Neural cell (in vitro differentiated cells): ENCODE results near the gene CD248. TPM values are rescaled to one million over a fixed set of nuclear protein-coding genes. Genes with fewer than 3 reads are reported as not detected.

Experiments used
- H2AFZ ChIP-seq: fragments of 200-600, 300-800 bp; sonication (generic), shearing (Covaris generic); 2 replicates; pipeline ENCODE4 v1.6.0; 2014; ENCODE audit warnings: low read depth, mild to moderate bottlenecking, antibody characterized with exemption, low read length, moderate library complexity
- H3F3A ChIP-seq: fragments of 200-600 bp; shearing (Covaris generic); 2 replicates; pipeline ENCODE4 v1.6.1; 2016; ENCODE audit warnings: mild to moderate bottlenecking, moderate library complexity, mixed read lengths, antibody characterized with exemption, low read length; ENCODE audit not compliant: insufficient read depth, poor library complexity, severe bottlenecking
- H3K27ac ChIP-seq: fragments of 200-600, 300-800 bp; sonication (generic), shearing (Covaris generic); 2 replicates; pipeline ENCODE4 v1.5.1; 2014; ENCODE audit warnings: mild to moderate bottlenecking, low read length, moderate library complexity
- H3K27me3 ChIP-seq: fragments of 300-800, 200-600 bp; sonication (generic), shearing (Covaris generic); 2 replicates; pipeline ENCODE4 v1.6.0; 2014; ENCODE audit warnings: mild to moderate bottlenecking, low read depth, low read length, moderate library complexity; ENCODE audit not compliant: insufficient read depth
- H3K36me3 ChIP-seq: fragments of 300-800, 200-600 bp; sonication (generic), shearing (Covaris generic); 2 replicates; pipeline ENCODE4 v1.5.1; 2014; ENCODE audit warnings: mild to moderate bottlenecking, antibody characterized with exemption, low read length, moderate library complexity; ENCODE audit not compliant: insufficient read depth
- H3K4me2 ChIP-seq: fragments of 300-800, 200-600 bp; sonication (generic), shearing (Covaris generic); 2 replicates; pipeline ENCODE4 v1.6.0; 2014; ENCODE audit warnings: mild to moderate bottlenecking, low read length
- H3K4me3 ChIP-seq: fragments of 300-800, 200-600 bp; sonication (generic), shearing (Covaris generic); 2 replicates; pipeline ENCODE4 v1.5.1; 2014; ENCODE audit warnings: mild to moderate bottlenecking, low read length, moderate library complexity
- H3K79me2 ChIP-seq: fragments of 200-600 bp; shearing (Covaris generic); replicated peaks from 2 replicates; pipeline ENCODE4 v1.6.0; 2014; ENCODE audit warnings: mild to moderate bottlenecking, low read length, moderate library complexity; ENCODE audit not compliant: insufficient read depth
- H3K9ac ChIP-seq: fragments of 300-800, 200-600 bp; sonication (generic), shearing (Covaris generic); 2 replicates; pipeline ENCODE4 v1.6.1; 2016; ENCODE audit warnings: mild to moderate bottlenecking, low read length, mixed read lengths
- H3K9me2 ChIP-seq: fragments of 200-600 bp; shearing (Covaris generic); 2 replicates; pipeline ENCODE4 v1.6.1; 2016; ENCODE audit warnings: mild to moderate bottlenecking, low read length, mixed read lengths; ENCODE audit not compliant: insufficient read depth
- H3K9me3 ChIP-seq: fragments of 200-600, 300-800 bp; sonication (generic), shearing (Covaris generic); 2 replicates; pipeline ENCODE4 v1.6.1; 2016; ENCODE audit warnings: mild to moderate bottlenecking, mixed run types, low read length, moderate library complexity, mixed read lengths
- H4K20me1 ChIP-seq: fragments of 200-600 bp; shearing (Covaris generic); 2 replicates; pipeline ENCODE4 v1.6.1; 2016; ENCODE audit warnings: mild to moderate bottlenecking, mixed run types; ENCODE audit not compliant: insufficient read depth
- EP300 ChIP-seq: fragments of 450-650 bp; conservative IDR thresholded peaks from 2 replicates; pipeline ENCODE4 v1.6.1; 2014; ENCODE audit warnings: antibody characterized with exemption, mild to moderate bottlenecking, moderate library complexity; ENCODE audit not compliant: poor library complexity, severe bottlenecking
- EZH2 ChIP-seq: fragments of 200-600, 300-800 bp; shearing (Covaris generic), sonication (generic); IDR thresholded peaks from 2 replicates; pipeline ENCODE4 v1.6.1; 2014; ENCODE audit warnings: antibody characterized with exemption, low read length, borderline replicate concordance, mild to moderate bottlenecking; ENCODE audit not compliant: insufficient read depth, poor library complexity, severe bottlenecking
- MXI1 ChIP-seq: fragments of 450-650 bp; conservative IDR thresholded peaks from 2 replicates; pipeline ENCODE4 v1.6.1; 2014; ENCODE audit warnings: antibody characterized with exemption, mild to moderate bottlenecking; ENCODE audit not compliant: poor library complexity, severe bottlenecking
- POLR2AphosphoS5 ChIP-seq: IDR thresholded peaks from 2 replicates; pipeline ENCODE4 v1.6.1; 2012
- RAD21 ChIP-seq: fragments of 450-650 bp; conservative IDR thresholded peaks from 2 replicates; pipeline ENCODE4 v1.6.1; 2014; ENCODE audit warnings: antibody characterized with exemption, mild to moderate bottlenecking, moderate library complexity
- SMC3 ChIP-seq: fragments of 450-650 bp; conservative IDR thresholded peaks from 2 replicates; pipeline ENCODE4 v1.6.1; 2014; ENCODE audit warnings: antibody characterized with exemption, mild to moderate bottlenecking, moderate library complexity; ENCODE audit not compliant: poor library complexity
- TAF1 ChIP-seq: IDR thresholded peaks from 2 replicates; pipeline ENCODE4 v1.6.1; 2012; ENCODE audit warnings: low read depth
- polyA plus RNA-seq: library from polyadenylated mRNA; depleted of rRNA; stranded (reverse); fragments of >200 nt; gene quantifications from 2 replicates; pipeline ENCODE4 v1.2.3, GENCODE V29; 2014
- TF ChIP-seq, protein P1 (sequence below): IDR thresholded peaks from 2 replicates; pipeline ENCODE4 v1.6.1; 2012; ENCODE audit warnings: borderline replicate concordance
- TF ChIP-seq, protein P2 (sequence below): fragments of 450-650 bp; IDR thresholded peaks from 2 replicates; pipeline ENCODE4 v1.5.1; 2014; ENCODE audit warnings: antibody characterized with exemption, mild to moderate bottlenecking, moderate library complexity; ENCODE audit not compliant: poor library complexity, severe bottlenecking

Gene CD248
- polyA plus RNA-seq, 1 donor from 2014 or later = not detected

- TF ChIP-seq, protein P1, sequence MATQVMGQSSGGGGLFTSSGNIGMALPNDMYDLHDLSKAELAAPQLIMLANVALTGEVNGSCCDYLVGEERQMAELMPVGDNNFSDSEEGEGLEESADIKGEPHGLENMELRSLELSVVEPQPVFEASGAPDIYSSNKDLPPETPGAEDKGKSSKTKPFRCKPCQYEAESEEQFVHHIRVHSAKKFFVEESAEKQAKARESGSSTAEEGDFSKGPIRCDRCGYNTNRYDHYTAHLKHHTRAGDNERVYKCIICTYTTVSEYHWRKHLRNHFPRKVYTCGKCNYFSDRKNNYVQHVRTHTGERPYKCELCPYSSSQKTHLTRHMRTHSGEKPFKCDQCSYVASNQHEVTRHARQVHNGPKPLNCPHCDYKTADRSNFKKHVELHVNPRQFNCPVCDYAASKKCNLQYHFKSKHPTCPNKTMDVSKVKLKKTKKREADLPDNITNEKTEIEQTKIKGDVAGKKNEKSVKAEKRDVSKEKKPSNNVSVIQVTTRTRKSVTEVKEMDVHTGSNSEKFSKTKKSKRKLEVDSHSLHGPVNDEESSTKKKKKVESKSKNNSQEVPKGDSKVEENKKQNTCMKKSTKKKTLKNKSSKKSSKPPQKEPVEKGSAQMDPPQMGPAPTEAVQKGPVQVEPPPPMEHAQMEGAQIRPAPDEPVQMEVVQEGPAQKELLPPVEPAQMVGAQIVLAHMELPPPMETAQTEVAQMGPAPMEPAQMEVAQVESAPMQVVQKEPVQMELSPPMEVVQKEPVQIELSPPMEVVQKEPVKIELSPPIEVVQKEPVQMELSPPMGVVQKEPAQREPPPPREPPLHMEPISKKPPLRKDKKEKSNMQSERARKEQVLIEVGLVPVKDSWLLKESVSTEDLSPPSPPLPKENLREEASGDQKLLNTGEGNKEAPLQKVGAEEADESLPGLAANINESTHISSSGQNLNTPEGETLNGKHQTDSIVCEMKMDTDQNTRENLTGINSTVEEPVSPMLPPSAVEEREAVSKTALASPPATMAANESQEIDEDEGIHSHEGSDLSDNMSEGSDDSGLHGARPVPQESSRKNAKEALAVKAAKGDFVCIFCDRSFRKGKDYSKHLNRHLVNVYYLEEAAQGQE = no peak
- TF ChIP-seq TAF1 = no peak
- no peak for TF ChIP-seq MXI1
- TF ChIP-seq EP300 = no peak
- no peak overlapping the region for H3K4me2 ChIP-seq
- no peak overlapping the region for H3K4me3 ChIP-seq
- H3K36me3 ChIP-seq = no peaks in the 10 kb centered on the region
- no peaks in the 10 kb centered on the region for H3F3A ChIP-seq
- H3K9me2 ChIP-seq = no peaks in the 10 kb centered on the region
- H3K9ac ChIP-seq = no peak overlapping the region
- H2AFZ ChIP-seq = no peak overlapping the region
- H3K27ac ChIP-seq = no peak overlapping the region
- H4K20me1 ChIP-seq = no peaks in the 10 kb centered on the region
- H3K79me2 ChIP-seq = peaks cover 12% of the 10 kb centered on the region
- H3K9me3 ChIP-seq = no peaks in the 10 kb centered on the region
- H3K27me3 ChIP-seq = no peaks in the 10 kb centered on the region
These were observed 22.4 kb upstream of the CD248 start for GRCh38 chr11:66339162-66339675.

GRCh38 chr11:66338276-66339161 lies 21.7 kb upstream of the CD248 start:
- H3K9me2 ChIP-seq = no peaks in the 10 kb centered on the region
- H4K20me1 ChIP-seq = no peaks in the 10 kb centered on the region
- no peak overlapping the region for H3K4me3 ChIP-seq
- H3K9me3 ChIP-seq = no peaks in the 10 kb centered on the region
- no peak overlapping the region for H2AFZ ChIP-seq
- H3K4me2 ChIP-seq = no peak overlapping the region
- no peak overlapping the region for H3K27ac ChIP-seq
- H3K36me3 ChIP-seq = no peaks in the 10 kb centered on the region
- H3K9ac ChIP-seq = no peak overlapping the region
- H3K27me3 ChIP-seq = no peaks in the 10 kb centered on the region
- no peak for TF ChIP-seq MXI1
- TF ChIP-seq, protein P2, sequence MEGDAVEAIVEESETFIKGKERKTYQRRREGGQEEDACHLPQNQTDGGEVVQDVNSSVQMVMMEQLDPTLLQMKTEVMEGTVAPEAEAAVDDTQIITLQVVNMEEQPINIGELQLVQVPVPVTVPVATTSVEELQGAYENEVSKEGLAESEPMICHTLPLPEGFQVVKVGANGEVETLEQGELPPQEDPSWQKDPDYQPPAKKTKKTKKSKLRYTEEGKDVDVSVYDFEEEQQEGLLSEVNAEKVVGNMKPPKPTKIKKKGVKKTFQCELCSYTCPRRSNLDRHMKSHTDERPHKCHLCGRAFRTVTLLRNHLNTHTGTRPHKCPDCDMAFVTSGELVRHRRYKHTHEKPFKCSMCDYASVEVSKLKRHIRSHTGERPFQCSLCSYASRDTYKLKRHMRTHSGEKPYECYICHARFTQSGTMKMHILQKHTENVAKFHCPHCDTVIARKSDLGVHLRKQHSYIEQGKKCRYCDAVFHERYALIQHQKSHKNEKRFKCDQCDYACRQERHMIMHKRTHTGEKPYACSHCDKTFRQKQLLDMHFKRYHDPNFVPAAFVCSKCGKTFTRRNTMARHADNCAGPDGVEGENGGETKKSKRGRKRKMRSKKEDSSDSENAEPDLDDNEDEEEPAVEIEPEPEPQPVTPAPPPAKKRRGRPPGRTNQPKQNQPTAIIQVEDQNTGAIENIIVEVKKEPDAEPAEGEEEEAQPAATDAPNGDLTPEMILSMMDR = no peak
- TF ChIP-seq EZH2 = no peak
- TF ChIP-seq, protein P1 = no peak
- TF ChIP-seq POLR2AphosphoS5 = no peak
- no peak for TF ChIP-seq TAF1
- TF ChIP-seq EP300 = no peak
- no peak for TF ChIP-seq SMC3
- no peak for TF ChIP-seq RAD21
- no peaks in the 10 kb centered on the region for H3F3A ChIP-seq
- peaks cover 5% of the 10 kb centered on the region for H3K79me2 ChIP-seq
